HG03571 (cell line): ENCODE data around the gene DTNB.
"Not testable (repeated sequence)": the region's sequence is repeated elsewhere in the genome, so short reads cannot be mapped to it uniquely, and the experiment has no call there.

Experiments
- ATAC-seq: cut with Tn5 transposase; IDR thresholded peaks from one replicate; pipeline ENCODE4 v1.9.1; 2021; ENCODE audit not compliant: unreplicated experiment

Gene DTNB

GRCh38 chr2:25633801-25634200 is 39.6 kb downstream of the DTNB start:
- not testable (repeated sequence) for ATAC-seq

- no peak for ATAC-seq
These were observed 41.0 kb downstream of the DTNB start for GRCh38 chr2:25632396-25632795.

- ATAC-seq, result no peak
These were observed 48.7 kb downstream of the DTNB start for GRCh38 chr2:25624635-25625034.

GRCh38 chr2:25623361-25623760 is 50.0 kb downstream of the DTNB start:
- ATAC-seq, result no peak

GRCh38 chr2:25620711-25621110 is 52.7 kb downstream of the DTNB start:
- ATAC-seq, result no peak

GRCh38 chr2:25620077-25620476 is 53.3 kb downstream of the DTNB start:
- ATAC-seq, result no peak

GRCh38 chr2:25619185-25619584 is 54.2 kb downstream of the DTNB start:
- ATAC-seq, result no peak

- no peak for ATAC-seq
These were observed 54.7 kb downstream of the DTNB start for GRCh38 chr2:25618676-25619075.

- ATAC-seq, result no peak
These were observed 55.3 kb downstream of the DTNB start for GRCh38 chr2:25617948-25618646.

GRCh38 chr2:25615920-25616319 is 57.5 kb downstream of the DTNB start:
- ATAC-seq, result no peak

GRCh38 chr2:25615386-25615785 is 58.0 kb downstream of the DTNB start:
- ATAC-seq, result no peak

GRCh38 chr2:25614711-25615110 is 58.7 kb downstream of the DTNB start:
- no peak for ATAC-seq

- ATAC-seq, result no peak
These were observed 64.7 kb downstream of the DTNB start for GRCh38 chr2:25608718-25609117.

GRCh38 chr2:25606892-25607291 is 66.5 kb downstream of the DTNB start:
- ATAC-seq, result no peak

- ATAC-seq, result no peak
These were observed 71.0 kb downstream of the DTNB start for GRCh38 chr2:25602333-25602723.

GRCh38 chr2:25601711-25602332 is 71.6 kb downstream of the DTNB start:
- not testable (repeated sequence) for ATAC-seq

GRCh38 chr2:25598911-25599310 is 74.5 kb downstream of the DTNB start:
- ATAC-seq, result no peak

- ATAC-seq, result no peak
These were observed 75.0 kb downstream of the DTNB start for GRCh38 chr2:25598332-25598731.

- ATAC-seq, result no peak
These were observed 75.5 kb downstream of the DTNB start for GRCh38 chr2:25597881-25598280.

- no peak for ATAC-seq
These were observed 76.7 kb downstream of the DTNB start for GRCh38 chr2:25596516-25597244.

- ATAC-seq, result no peak
These were observed 78.0 kb downstream of the DTNB start for GRCh38 chr2:25595393-25595792.

- no peak for ATAC-seq
These were observed 78.4 kb downstream of the DTNB start for GRCh38 chr2:25594991-25595390.
